ENCODE data around the gene UTP25. TPM values are rescaled to one million over a fixed set of nuclear protein-coding genes. Genes with fewer than 3 reads are reported as not detected.
"Not testable (repeated sequence)": the region's sequence is repeated elsewhere in the genome, so short reads cannot be mapped to it uniquely, and the experiment has no call there.

Gene UTP25
- total RNA-seq, 2 experiments from 2014 or later = 10.5 to 12.8 TPM

- DNase-seq (ENCODE audit: low spot score) = no peak
- Histone ChIP-seq H3K36me3 (ENCODE audit: insufficient read depth, low read length) (no peaks in the 10 kb centered on the region), H3K9me3 (ENCODE audit: low read length) (no peaks in the 10 kb centered on the region), H3K79me2 (ENCODE audit: insufficient read depth, low read depth, low read length) (no peaks in the 10 kb centered on the region), H3K27ac (ENCODE audit: low read depth, low read length, poor library complexity, severe bottlenecking) (no peak overlapping the region), H4K20me1 (ENCODE audit: insufficient read depth, low read length) (no peaks in the 10 kb centered on the region), H3K4me1 (ENCODE audit: insufficient read depth, low read length, poor library complexity, severe bottlenecking) (no peaks in the 10 kb centered on the region), H3K4me3 (ENCODE audit: low read depth, low read length, poor library complexity, severe bottlenecking) (no peak overlapping the region), H3K9me2 (ENCODE audit: insufficient read depth, low read length) (no peaks in the 10 kb centered on the region), H2AFZ (ENCODE audit: low read length) (no peak overlapping the region), H3K4me2 (ENCODE audit: low read length) (no peak overlapping the region)
- TF ChIP-seq, protein P1, sequence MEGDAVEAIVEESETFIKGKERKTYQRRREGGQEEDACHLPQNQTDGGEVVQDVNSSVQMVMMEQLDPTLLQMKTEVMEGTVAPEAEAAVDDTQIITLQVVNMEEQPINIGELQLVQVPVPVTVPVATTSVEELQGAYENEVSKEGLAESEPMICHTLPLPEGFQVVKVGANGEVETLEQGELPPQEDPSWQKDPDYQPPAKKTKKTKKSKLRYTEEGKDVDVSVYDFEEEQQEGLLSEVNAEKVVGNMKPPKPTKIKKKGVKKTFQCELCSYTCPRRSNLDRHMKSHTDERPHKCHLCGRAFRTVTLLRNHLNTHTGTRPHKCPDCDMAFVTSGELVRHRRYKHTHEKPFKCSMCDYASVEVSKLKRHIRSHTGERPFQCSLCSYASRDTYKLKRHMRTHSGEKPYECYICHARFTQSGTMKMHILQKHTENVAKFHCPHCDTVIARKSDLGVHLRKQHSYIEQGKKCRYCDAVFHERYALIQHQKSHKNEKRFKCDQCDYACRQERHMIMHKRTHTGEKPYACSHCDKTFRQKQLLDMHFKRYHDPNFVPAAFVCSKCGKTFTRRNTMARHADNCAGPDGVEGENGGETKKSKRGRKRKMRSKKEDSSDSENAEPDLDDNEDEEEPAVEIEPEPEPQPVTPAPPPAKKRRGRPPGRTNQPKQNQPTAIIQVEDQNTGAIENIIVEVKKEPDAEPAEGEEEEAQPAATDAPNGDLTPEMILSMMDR (conservative IDR thresholded peaks at IDR 0.05; ENCODE audit: low read length) = no peak
- no peak for TF ChIP-seq EZH2phosphoT487 (IDR thresholded peaks at IDR 0.05; ENCODE audit: borderline replicate concordance, low read depth, low read length)
- ChIA-PET POLR2A (interaction anchor here (0.7 to 0.8 kb wide), 2 partner anchors 11 to 113 kb away, joined by 3 read pairs; no protein-coding TSS in a partner anchor), CTCF (ENCODE audit: unreplicated experiment) (no interaction called here)
- intact Hi-C loops (cut with micrococcal nuclease; ENCODE audit: unreplicated experiment) = no loop called here
- no TSS peak for BruUV-seq (replicated peaks)
Observed at GRCh38 chr1:209884665-209885117, 56.9 kb downstream of the UTP25 start.

DNA sequence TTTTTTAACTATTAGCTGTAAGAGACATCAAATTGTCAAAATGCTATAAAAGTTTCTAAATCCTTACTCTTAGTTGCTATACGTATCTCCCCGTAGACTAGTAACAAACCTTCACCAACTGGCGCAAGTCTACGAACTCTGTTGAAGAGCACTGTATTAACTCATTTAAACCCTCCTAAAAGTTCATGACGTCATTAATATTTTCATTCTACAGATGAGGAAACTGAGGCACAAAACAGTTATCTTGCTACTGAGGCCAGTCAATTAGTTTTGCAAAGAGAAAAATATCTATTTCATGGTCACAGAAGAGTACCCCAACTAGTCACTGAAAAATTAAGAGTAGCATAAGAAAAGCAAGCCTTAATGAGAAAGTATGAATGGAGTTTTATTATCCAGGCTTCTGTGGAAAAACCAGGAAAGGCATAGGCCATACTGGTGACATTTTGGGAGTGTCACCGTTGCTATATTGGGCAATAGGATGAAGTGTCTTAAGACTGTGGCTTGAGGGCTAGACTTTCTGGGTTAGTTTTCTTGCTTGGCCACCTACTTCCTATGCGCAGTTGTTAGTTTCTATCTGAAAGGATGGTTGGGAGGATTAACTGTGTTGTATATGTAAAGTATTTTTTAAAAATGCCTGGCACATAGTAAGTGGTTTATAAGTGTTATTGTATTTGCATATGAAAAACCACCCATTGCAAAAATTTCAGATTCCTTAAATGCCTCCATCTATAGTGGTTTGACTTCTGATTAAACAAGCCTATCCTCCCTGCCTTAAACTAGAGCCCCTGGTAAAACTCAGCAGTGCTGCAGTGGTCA is 57.8 kb downstream of the UTP25 start:
- no peak for TF ChIP-seq EZH2phosphoT487 (IDR thresholded peaks at IDR 0.05; ENCODE audit: borderline replicate concordance, low read depth, low read length)
- TF ChIP-seq, protein P1 (conservative IDR thresholded peaks at IDR 0.05; ENCODE audit: low read length) = no peak
- DNase-seq (ENCODE audit: low spot score) = no peak
- Histone ChIP-seq H3K4me2 (ENCODE audit: low read length) (no peak overlapping the region), H4K20me1 (ENCODE audit: insufficient read depth, low read length) (no peaks in the 10 kb centered on the region), H3K79me2 (ENCODE audit: insufficient read depth, low read depth, low read length) (no peaks in the 10 kb centered on the region), H3K36me3 (ENCODE audit: insufficient read depth, low read length) (no peaks in the 10 kb centered on the region), H3K27ac (ENCODE audit: low read depth, low read length, poor library complexity, severe bottlenecking) (no peak overlapping the region), H3K4me1 (ENCODE audit: insufficient read depth, low read length, poor library complexity, severe bottlenecking) (no peaks in the 10 kb centered on the region), H3K9me2 (ENCODE audit: insufficient read depth, low read length) (no peaks in the 10 kb centered on the region), H3K9me3 (ENCODE audit: low read length) (no peaks in the 10 kb centered on the region), H3K4me3 (ENCODE audit: low read depth, low read length, poor library complexity, severe bottlenecking) (no peak overlapping the region), H2AFZ (ENCODE audit: low read length) (no peak overlapping the region)
- intact Hi-C loops (cut with micrococcal nuclease; ENCODE audit: unreplicated experiment) = no loop called here
- no TSS peak for BruUV-seq (replicated peaks)
- CTCF ChIA-PET (ENCODE audit: unreplicated experiment) = no interaction called here
- POLR2A ChIA-PET = interaction anchor here (0.7 to 0.8 kb wide), 2 partner anchors 12 to 114 kb away, joined by 3 read pairs; no protein-coding TSS in a partner anchor

- H3K9me3 ChIP-seq (ENCODE audit: low read length) = no peaks in the 10 kb centered on the region
- CTCF ChIA-PET (ENCODE audit: unreplicated experiment) = no interaction called here
- DNase-seq (ENCODE audit: low spot score) = no peak
- H3K79me2 ChIP-seq (ENCODE audit: insufficient read depth, low read depth, low read length) = no peaks in the 10 kb centered on the region
- H2AFZ ChIP-seq (ENCODE audit: low read length) = no peak overlapping the region
- H3K4me1 ChIP-seq (ENCODE audit: insufficient read depth, low read length, poor library complexity, severe bottlenecking) = no peaks in the 10 kb centered on the region
- H3K27ac ChIP-seq (ENCODE audit: low read depth, low read length, poor library complexity, severe bottlenecking) = no peak overlapping the region
- TF ChIP-seq, protein P1 (conservative IDR thresholded peaks at IDR 0.05; ENCODE audit: low read length) = no peak
- TF ChIP-seq EZH2phosphoT487 (IDR thresholded peaks at IDR 0.05; ENCODE audit: borderline replicate concordance, low read depth, low read length) = no peak
- H4K20me1 ChIP-seq (ENCODE audit: insufficient read depth, low read length) = no peaks in the 10 kb centered on the region
- H3K9me2 ChIP-seq (ENCODE audit: insufficient read depth, low read length) = no peaks in the 10 kb centered on the region
- POLR2A ChIA-PET = no interaction called here
- H3K36me3 ChIP-seq (ENCODE audit: insufficient read depth, low read length) = no peaks in the 10 kb centered on the region
- BruUV-seq (replicated peaks) = no TSS peak
- intact Hi-C loops (cut with micrococcal nuclease; ENCODE audit: unreplicated experiment) = no loop called here
- no peak overlapping the region for H3K4me3 ChIP-seq (ENCODE audit: low read depth, low read length, poor library complexity, severe bottlenecking)
- no peak overlapping the region for H3K4me2 ChIP-seq (ENCODE audit: low read length)
Observed at GRCh38 chr1:209886219-209886536, 58.4 kb downstream of the UTP25 start.

GRCh38 chr1:209888291-209889076 is 60.7 kb downstream of the UTP25 start:
- intact Hi-C loops (cut with micrococcal nuclease; ENCODE audit: unreplicated experiment); H3K4me2 ChIP-seq (ENCODE audit: low read length); H3K9me3 ChIP-seq (ENCODE audit: low read length); H4K20me1 ChIP-seq (ENCODE audit: insufficient read depth, low read length); H3K79me2 ChIP-seq (ENCODE audit: insufficient read depth, low read depth, low read length); POLR2A ChIA-PET; H3K4me3 ChIP-seq (ENCODE audit: low read depth, low read length, poor library complexity, severe bottlenecking); CTCF ChIA-PET (ENCODE audit: unreplicated experiment); H3K4me1 ChIP-seq (ENCODE audit: insufficient read depth, low read length, poor library complexity, severe bottlenecking); BruUV-seq (replicated peaks); DNase-seq (ENCODE audit: low spot score); H3K9me2 ChIP-seq (ENCODE audit: insufficient read depth, low read length); H3K27ac ChIP-seq (ENCODE audit: low read depth, low read length, poor library complexity, severe bottlenecking); H2AFZ ChIP-seq (ENCODE audit: low read length); H3K36me3 ChIP-seq (ENCODE audit: insufficient read depth, low read length): not testable (repeated sequence)
